HepG2 (cell line): ENCODE data around the gene LITAF. TPM values are rescaled to one million over a fixed set of nuclear protein-coding genes. Genes with fewer than 3 reads are reported as not detected.

Experiments used
- CCAR2 ChIP-seq: fragments of 200-400 bp; formaldehyde crosslinking; optimal IDR thresholded peaks from 2 replicates; pipeline ENCODE3; 2018; ENCODE audit warnings: low read depth, mild to moderate bottlenecking, low read length, moderate library complexity
- DBP ChIP-seq: sonication (generic); formaldehyde crosslinking; IDR thresholded peaks from 2 replicates; pipeline ENCODE4 v1.4.0; 2020; ENCODE audit warnings: missing genetic modification reagents; ENCODE audit errors: not compliant biosample characterization
- E2F5 ChIP-seq: sonication (generic); formaldehyde crosslinking; conservative IDR thresholded peaks from 2 replicates; pipeline ENCODE4 v1.4.0; 2020; ENCODE audit warnings: missing genetic modification reagents
- ELF4 ChIP-seq: sonication (generic); formaldehyde crosslinking; IDR thresholded peaks from 2 replicates; pipeline ENCODE4 v1.5.0; 2020; ENCODE audit warnings: missing genetic modification reagents, mild to moderate bottlenecking, moderate library complexity, borderline replicate concordance
- HHEX ChIP-seq: IDR thresholded peaks from 2 replicates; pipeline ENCODE4 v1.6.1; 2016; ENCODE audit warnings: control low read depth
- HNF1B ChIP-seq: sonication (generic); formaldehyde crosslinking; IDR thresholded peaks from 2 replicates; pipeline ENCODE4 v1.5.1; 2020; ENCODE audit warnings: mild to moderate bottlenecking, moderate library complexity, missing genetic modification reagents
- IKZF4 ChIP-seq: sonication (generic); formaldehyde crosslinking; IDR thresholded peaks from 2 replicates; pipeline ENCODE4 v1.5.1; 2020; ENCODE audit warnings: borderline replicate concordance, mild to moderate bottlenecking, low read depth, missing genetic modification reagents; ENCODE audit errors: not compliant biosample characterization
- MAFG ChIP-seq: sonication (generic); formaldehyde crosslinking; IDR thresholded peaks from 2 replicates; pipeline ENCODE4 v1.5.1; 2020; ENCODE audit warnings: mild to moderate bottlenecking, missing genetic modification reagents
- NFIC ChIP-seq: IDR thresholded peaks from 2 replicates; pipeline ENCODE4 v1.6.1; 2012; ENCODE audit warnings: mild to moderate bottlenecking, low read length, inconsistent platforms
- PPARG ChIP-seq: conservative IDR thresholded peaks from 2 replicates; pipeline ENCODE4 v1.6.1; 2016; ENCODE audit warnings: missing biosample characterization, missing genetic modification reagents
- PTBP1 ChIP-seq: fragments of 200-400 bp; formaldehyde crosslinking; IDR thresholded peaks from 2 replicates; pipeline ENCODE4 v1.6.1; 2018; ENCODE audit warnings: low read length, low read depth; ENCODE audit not compliant: poor library complexity, severe bottlenecking
- ZNF143 ChIP-seq: sonication (generic); formaldehyde crosslinking; IDR thresholded peaks from 2 replicates; pipeline ENCODE4 v1.4.0; 2020; ENCODE audit warnings: missing genetic modification reagents
- ZNF570 ChIP-seq: sonication (generic); formaldehyde crosslinking; IDR thresholded peaks from 2 replicates; pipeline ENCODE4 v1.4.0; 2020; ENCODE audit warnings: mild to moderate bottlenecking, missing genetic modification reagents, borderline replicate concordance
- ZNF574 ChIP-seq: sonication (generic); formaldehyde crosslinking; IDR thresholded peaks from 2 replicates; pipeline ENCODE4 v1.4.0; 2020; ENCODE audit warnings: missing genetic modification reagents
- ZNF768 ChIP-seq: sonication (generic); formaldehyde crosslinking; IDR thresholded peaks from 2 replicates; pipeline ENCODE4 v1.4.0; 2020; ENCODE audit warnings: missing genetic modification reagents
- polyA plus RNA-seq, 8 experiments: library from polyadenylated mRNA; depleted of rRNA in 3 of 8; stranded (reverse) in 7 of 8; unstranded in 1 of 8; fragments of >200 nt; fragmentation: Illumina TruSeq in 4 of 8; extraction: Trizol in 4 of 8; gene quantifications; 2 replicates each; pipeline versions ENCODE4 v1.2.1 to v1.2.3, GENCODE V29; 2011 to 2016; ENCODE audit warnings: low read depth in 4 of 8, missing spikeins in 1 of 8, mixed read lengths in 1 of 8; ENCODE audit not compliant: insufficient read depth in 1 of 8
- total RNA-seq, 5 experiments: library from RNA; depleted of rRNA; stranded (reverse); fragments of >200 nt; fragmentation: Illumina TruSeq; extraction: Trizol; gene quantifications; 2 replicates each; pipeline ENCODE4 v1.2.3, GENCODE V29; 2016; ENCODE audit warnings: low read depth in 1 of 5
- TF ChIP-seq, protein P1 (sequence below): sonication (generic); formaldehyde crosslinking; IDR thresholded peaks from 2 replicates; pipeline ENCODE4 v1.5.0; 2020; ENCODE audit warnings: mild to moderate bottlenecking, missing genetic modification reagents
- TF ChIP-seq, protein P2 (sequence below): sonication (generic); formaldehyde crosslinking; IDR thresholded peaks from 2 replicates; pipeline ENCODE4 v1.8.0; 2022; ENCODE audit warnings: mild to moderate bottlenecking, missing genetic modification reagents, borderline replicate concordance

LITAF gene
- total and polyA plus RNA-seq, 2 of the 13 experiments (the other 11 are each of a cell fraction or from before 2014, with no cell fraction given): 80.1 to 141 TPM

- peak; percentile 46 for TF ChIP-seq HNF1B (CRISPR knock-in tag)
- peak; percentile 64 for TF ChIP-seq ZNF574 (CRISPR knock-in tag)
- TF ChIP-seq ELF4 (CRISPR knock-in tag): no peak
- TF ChIP-seq DBP (CRISPR knock-in tag): no peak
- no peak for TF ChIP-seq HHEX (CRISPR knock-in tag)
- TF ChIP-seq MAFG: no peak
- peak; percentile 35; the same call in 1 of the 2 replicates for TF ChIP-seq PPARG (CRISPR knock-in tag)
- no peak for TF ChIP-seq ZNF570 (CRISPR knock-in tag)
- peak; percentile 37; the same call in 1 of the 2 replicates for TF ChIP-seq ZNF768 (CRISPR knock-in tag)
- TF ChIP-seq NFIC: no peak
- no peak for TF ChIP-seq CCAR2
- peak; percentile 67 for TF ChIP-seq ZNF143
- TF ChIP-seq, protein P1, sequence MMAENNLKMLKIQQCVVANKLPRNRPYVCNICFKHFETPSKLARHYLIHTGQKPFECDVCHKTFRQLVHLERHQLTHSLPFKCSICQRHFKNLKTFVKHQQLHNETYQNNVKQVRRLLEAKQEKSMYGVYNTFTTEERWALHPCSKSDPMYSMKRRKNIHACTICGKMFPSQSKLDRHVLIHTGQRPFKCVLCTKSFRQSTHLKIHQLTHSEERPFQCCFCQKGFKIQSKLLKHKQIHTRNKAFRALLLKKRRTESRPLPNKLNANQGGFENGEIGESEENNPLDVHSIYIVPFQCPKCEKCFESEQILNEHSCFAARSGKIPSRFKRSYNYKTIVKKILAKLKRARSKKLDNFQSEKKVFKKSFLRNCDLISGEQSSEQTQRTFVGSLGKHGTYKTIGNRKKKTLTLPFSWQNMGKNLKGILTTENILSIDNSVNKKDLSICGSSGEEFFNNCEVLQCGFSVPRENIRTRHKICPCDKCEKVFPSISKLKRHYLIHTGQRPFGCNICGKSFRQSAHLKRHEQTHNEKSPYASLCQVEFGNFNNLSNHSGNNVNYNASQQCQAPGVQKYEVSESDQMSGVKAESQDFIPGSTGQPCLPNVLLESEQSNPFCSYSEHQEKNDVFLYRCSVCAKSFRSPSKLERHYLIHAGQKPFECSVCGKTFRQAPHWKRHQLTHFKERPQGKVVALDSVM (CRISPR knock-in tag): peak; percentile 70
- no peak for TF ChIP-seq PTBP1
- TF ChIP-seq, protein P2, sequence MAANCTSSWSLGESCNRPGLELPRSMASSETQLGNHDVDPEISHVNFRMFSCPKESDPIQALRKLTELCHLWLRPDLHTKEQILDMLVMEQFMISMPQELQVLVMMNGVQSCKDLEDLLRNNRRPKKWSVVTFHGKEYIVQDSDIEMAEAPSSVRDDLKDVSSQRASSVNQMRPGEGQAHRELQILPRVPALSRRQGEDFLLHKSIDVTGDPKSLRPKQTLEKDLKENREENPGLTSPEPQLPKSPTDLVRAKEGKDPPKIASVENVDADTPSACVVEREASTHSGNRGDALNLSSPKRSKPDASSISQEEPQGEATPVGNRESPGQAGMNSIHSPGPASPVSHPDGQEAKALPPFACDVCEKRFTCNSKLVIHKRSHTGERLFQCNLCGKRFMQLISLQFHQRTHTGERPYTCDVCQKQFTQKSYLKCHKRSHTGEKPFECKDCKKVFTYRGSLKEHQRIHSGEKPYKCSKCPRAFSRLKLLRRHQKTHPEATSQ (CRISPR knock-in tag): no peak; the same call in 1 of the 2 replicates
- no peak for TF ChIP-seq IKZF4 (CRISPR knock-in tag)
- TF ChIP-seq E2F5 (CRISPR knock-in tag): no peak
Measured at GRCh38 chr16:11613381-11614303, 26.9 kb upstream of the LITAF start (continued).
